HUES64 (cell line): Measurements from ENCODE around the gene CXCL11.

Source experiments
- H3K27ac ChIP-seq: 2 replicates; pipeline ENCODE4 v1.7.0; 2013; ENCODE audit warnings: low read depth, low read length, inconsistent platforms
- H3K27me3 ChIP-seq: 2 replicates; pipeline ENCODE4 v1.6.1; 2013; ENCODE audit warnings: mild to moderate bottlenecking, low read length; ENCODE audit not compliant: insufficient read depth
- H3K36me3 ChIP-seq: 2 replicates; pipeline ENCODE4 v1.6.1; 2013; ENCODE audit warnings: mild to moderate bottlenecking, low read length; ENCODE audit not compliant: insufficient read depth
- H3K4me1 ChIP-seq: 2 replicates; pipeline ENCODE4 v1.6.1; 2013; ENCODE audit warnings: mild to moderate bottlenecking, low read length, moderate library complexity; ENCODE audit not compliant: insufficient read depth
- H3K4me3 ChIP-seq: 2 replicates; pipeline ENCODE4 v1.5.1; 2013; ENCODE audit warnings: mild to moderate bottlenecking, low read length, moderate library complexity
- H3K9ac ChIP-seq: 2 replicates; pipeline ENCODE4 v1.6.1; 2013; ENCODE audit warnings: mild to moderate bottlenecking, low read depth, low read length
- H3K9me3 ChIP-seq: 2 replicates; pipeline ENCODE4 v1.6.1; 2013; ENCODE audit warnings: low read depth, low read length; ENCODE audit not compliant: insufficient read depth
- WGBS: fragments of 150-250, 120-280 bp; methylation state at CpG from one replicate; pipeline ENCODE4 v1.1.7; 2013; ENCODE audit warnings: missing lambda C conversion rate; 5-methylcytosine and 5-hydroxymethylcytosine counted together

The CXCL11 gene

DNA sequence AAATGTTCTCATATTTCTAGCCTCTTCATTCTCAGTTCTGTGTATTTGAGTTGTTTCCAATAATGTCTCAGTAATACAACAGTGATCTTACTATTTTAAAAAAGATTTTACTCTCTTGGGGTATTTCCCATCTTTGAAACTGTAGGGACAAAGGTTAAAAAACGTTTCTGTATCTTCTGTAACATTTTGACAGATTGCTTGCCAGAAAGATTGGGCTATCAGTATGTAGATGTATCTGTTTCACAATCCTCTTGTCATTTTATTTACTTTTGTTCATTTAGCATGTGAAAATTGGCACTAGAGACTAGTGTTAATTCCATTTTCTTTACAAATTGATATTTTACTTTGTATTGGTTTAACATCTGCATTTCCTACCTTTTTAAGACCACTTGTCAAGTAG, 22.3 kb downstream of the CXCL11 start:
- Histone ChIP-seq H3K9me3 (no peaks in the 10 kb centered on the region), H3K27ac (no peak overlapping the region), H3K4me1 (peaks cover 13% of the 10 kb centered on the region), H3K27me3 (no peaks in the 10 kb centered on the region; the same call in 1 of the 2 replicates), H3K36me3 (no peaks in the 10 kb centered on the region), H3K4me3 (no peak overlapping the region), H3K9ac (no peak overlapping the region)
- WGBS, result 78% methylated on average over 1 of the region's 1 CpG

GRCh38 chr4:76012388-76012801, 23.5 kb downstream of the CXCL11 start:
- Histone ChIP-seq H3K4me1 (peaks cover 13% of the 10 kb centered on the region), H3K9ac (no peak overlapping the region; the same call in 1 of the 2 replicates), H3K4me3 (no peak overlapping the region), H3K27ac (0 out of 2 replicates have a peak overlapping the region, but pooled peaks have one; percentile 5), H3K27me3 (no peaks in the 10 kb centered on the region; the same call in 1 of the 2 replicates), H3K36me3 (no peaks in the 10 kb centered on the region), H3K9me3 (no peaks in the 10 kb centered on the region)
- WGBS, result 60% methylated on average over 1 of the region's 1 CpG

DNA sequence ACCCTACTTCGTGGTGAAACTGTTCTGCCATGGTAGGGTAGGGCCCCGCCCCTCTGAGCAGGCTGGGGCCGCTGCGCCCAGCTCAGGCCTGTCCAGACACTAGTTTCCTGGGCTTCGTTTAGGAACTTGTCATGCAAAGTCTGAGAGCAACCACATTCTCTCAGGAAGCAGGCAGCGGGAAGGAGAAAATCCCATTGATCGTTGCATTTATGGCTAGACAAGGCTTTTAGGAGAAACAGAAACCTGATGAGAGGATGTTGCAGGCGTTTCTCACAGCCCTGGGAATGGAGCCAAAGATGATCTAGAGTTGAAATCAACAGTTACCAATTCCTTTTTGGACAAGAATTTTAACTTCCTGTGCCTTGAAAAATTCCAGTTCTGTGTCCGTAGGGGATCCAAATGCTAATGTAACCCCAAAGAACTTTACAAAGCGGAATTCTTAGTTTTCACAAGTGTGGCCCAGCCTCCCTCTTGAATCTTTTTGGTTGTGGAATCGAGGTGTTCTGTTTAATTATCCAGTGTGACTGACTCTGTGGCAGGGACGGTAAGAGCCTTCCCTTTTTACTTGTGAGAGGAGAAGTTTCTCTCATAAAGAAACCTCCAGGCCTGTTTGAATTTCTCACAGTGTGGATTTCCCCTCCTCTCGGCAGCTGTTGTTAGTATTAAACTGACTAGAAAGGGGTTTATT, 24.0 kb downstream of the CXCL11 start:
- H3K27me3 ChIP-seq, result no peaks in the 10 kb centered on the region; the same call in 1 of the 2 replicates
- H3K9ac ChIP-seq, result no peak overlapping the region; the same call in 1 of the 2 replicates
- H3K4me1 ChIP-seq, result peaks cover 13% of the 10 kb centered on the region
- H3K27ac ChIP-seq, result 0 out of 2 replicates have a peak overlapping the region, but pooled peaks have one; percentile 5
- no peaks in the 10 kb centered on the region for H3K36me3 ChIP-seq
- 64% methylated on average over 11 of the region's 13 CpGs for WGBS
- no peak overlapping the region for H3K4me3 ChIP-seq
- no peaks in the 10 kb centered on the region for H3K9me3 ChIP-seq

- Histone ChIP-seq H3K27ac (no peak overlapping the region), H3K36me3 (no peaks in the 10 kb centered on the region), H3K9ac (no peak overlapping the region), H3K27me3 (no peaks in the 10 kb centered on the region; the same call in 1 of the 2 replicates), H3K4me3 (no peak overlapping the region), H3K9me3 (no peaks in the 10 kb centered on the region), H3K4me1 (peaks cover 12% of the 10 kb centered on the region)
- WGBS, result 94% methylated on average over 31 of the region's 31 CpGs
Observed at GRCh38 chr4:76011018-76011670, 24.7 kb downstream of the CXCL11 start.

GRCh38 chr4:76010576-76010975, 25.3 kb downstream of the CXCL11 start:
- Histone ChIP-seq H3K27ac (no peak overlapping the region), H3K4me1 (peaks cover 11% of the 10 kb centered on the region), H3K9me3 (no peaks in the 10 kb centered on the region), H3K27me3 (no peaks in the 10 kb centered on the region; the same call in 1 of the 2 replicates), H3K4me3 (no peak overlapping the region), H3K9ac (no peak overlapping the region), H3K36me3 (no peaks in the 10 kb centered on the region)
- 95% methylated on average over 13 of the region's 13 CpGs for WGBS

DNA sequence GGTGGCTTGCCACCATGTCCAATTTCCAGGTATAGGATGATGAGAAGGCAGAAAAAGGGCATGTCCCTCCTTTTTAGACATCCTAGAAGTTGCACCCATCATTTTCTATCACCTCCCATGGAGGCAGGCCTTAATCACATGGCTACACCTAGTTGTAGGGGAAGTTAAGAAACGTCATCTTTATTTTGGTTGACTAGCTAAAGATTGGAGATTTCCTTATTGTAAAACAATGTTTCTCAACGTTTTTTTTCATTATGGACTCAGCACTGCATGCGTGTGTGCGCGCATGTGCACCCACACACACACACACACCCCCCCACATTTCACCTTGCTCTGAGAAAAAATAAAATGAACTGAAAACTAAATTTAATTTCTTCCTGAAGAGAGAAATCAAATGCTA, 26.6 kb downstream of the CXCL11 start:
- no peaks in the 10 kb centered on the region for H3K9me3 ChIP-seq
- H3K9ac ChIP-seq, result no peak overlapping the region
- H3K27me3 ChIP-seq, result no peaks in the 10 kb centered on the region; the same call in 1 of the 2 replicates
- H3K4me3 ChIP-seq, result no peak overlapping the region
- H3K36me3 ChIP-seq, result no peaks in the 10 kb centered on the region
- WGBS, result 91% methylated on average over 5 of the region's 5 CpGs
- H3K27ac ChIP-seq, result no peak overlapping the region
- H3K4me1 ChIP-seq, result peaks cover 11% of the 10 kb centered on the region

- peaks cover 7% of the 10 kb centered on the region for H3K4me1 ChIP-seq
- WGBS, result 91% methylated on average over 1 of the region's 1 CpG
- H3K9me3 ChIP-seq, result no peaks in the 10 kb centered on the region
- no peak within 1 kb of the TSS for H3K9ac ChIP-seq
- H3K4me3 ChIP-seq, result no peak within 1 kb of the TSS
- H3K27me3 ChIP-seq, result no peaks in the 10 kb centered on the region; the same call in 1 of the 2 replicates
- H3K36me3 ChIP-seq, result no peaks in the 10 kb centered on the region
- H3K27ac ChIP-seq, result no peak within 1 kb of the TSS
Observed at GRCh38 chr4:76007089-76007862, 28.6 kb downstream of the CXCL11 start, which contains the start of gene CXCL9. CXCL9 (minus strand) TSS chr4:76007509; CDS start chr4:76007449, 60 bp downstream.

DNA sequence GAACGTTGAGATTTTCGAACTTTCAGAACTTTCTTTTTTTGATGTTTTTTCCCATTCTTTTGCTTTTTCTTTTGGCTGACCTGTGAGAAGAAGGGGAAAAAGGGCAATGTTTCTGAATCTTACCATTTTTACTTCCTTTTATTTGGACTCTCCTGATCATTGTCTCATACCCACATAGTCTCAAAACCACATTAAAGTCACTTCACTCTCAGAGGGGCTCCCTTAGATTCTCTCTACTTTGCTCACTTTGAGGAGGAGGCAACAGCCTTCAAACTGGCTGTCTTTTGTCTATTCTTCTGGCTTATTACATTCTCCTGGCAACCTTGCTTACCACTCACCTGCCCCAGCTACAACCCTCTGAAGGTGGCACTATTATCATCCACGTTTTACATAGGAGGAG, 32.2 kb downstream of the CXCL11 start:
- no peaks in the 10 kb centered on the region for H3K27me3 ChIP-seq
- H3K36me3 ChIP-seq, result no peaks in the 10 kb centered on the region
- H3K4me1 ChIP-seq, result no peaks in the 10 kb centered on the region
- 92% methylated on average over 3 of the region's 3 CpGs for WGBS
- no peaks in the 10 kb centered on the region for H3K9me3 ChIP-seq
- no peak overlapping the region for H3K9ac ChIP-seq
- no peak overlapping the region for H3K4me3 ChIP-seq
- H3K27ac ChIP-seq, result no peak overlapping the region

- no peaks in the 10 kb centered on the region for H3K36me3 ChIP-seq
- H3K9ac ChIP-seq, result no peak overlapping the region
- no peaks in the 10 kb centered on the region for H3K4me1 ChIP-seq
- H3K27me3 ChIP-seq, result no peaks in the 10 kb centered on the region
- H3K9me3 ChIP-seq, result no peaks in the 10 kb centered on the region
- no peak overlapping the region for H3K27ac ChIP-seq
- H3K4me3 ChIP-seq, result no peak overlapping the region
- 96% methylated on average over 1 of the region's 2 CpGs for WGBS
Observed at GRCh38 chr4:76003035-76003434, 32.8 kb downstream of the CXCL11 start.

GRCh38 chr4:76002176-76002575, 33.7 kb downstream of the CXCL11 start:
- 89% methylated on average over 4 of the region's 4 CpGs for WGBS
- Histone ChIP-seq H3K4me3 (no peak overlapping the region), H3K4me1 (no peaks in the 10 kb centered on the region), H3K27me3 (no peaks in the 10 kb centered on the region), H3K9me3 (no peaks in the 10 kb centered on the region), H3K9ac (no peak overlapping the region), H3K36me3 (no peaks in the 10 kb centered on the region), H3K27ac (no peak overlapping the region)

DNA sequence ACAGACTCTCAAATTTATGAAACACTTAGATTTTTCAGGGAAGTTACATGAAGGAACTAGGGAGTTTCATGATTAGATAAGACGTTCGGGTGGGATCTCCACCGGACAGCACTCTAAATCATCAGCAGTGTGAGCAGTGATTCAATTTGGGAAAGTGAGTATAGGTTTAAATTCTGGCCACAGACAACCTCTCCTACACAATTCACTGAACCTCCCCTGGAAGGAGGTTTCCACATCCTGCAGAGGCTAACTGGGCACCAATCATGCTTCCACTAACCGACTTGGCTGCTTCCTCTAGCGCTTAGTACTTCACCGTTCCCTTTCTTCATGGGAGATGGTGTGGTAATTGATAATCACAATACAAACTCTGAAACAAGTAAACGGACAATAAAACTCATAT, 34.2 kb downstream of the CXCL11 start:
- Histone ChIP-seq H3K9me3 (no peaks in the 10 kb centered on the region), H3K9ac (no peak overlapping the region), H3K36me3 (no peaks in the 10 kb centered on the region), H3K27me3 (no peaks in the 10 kb centered on the region), H3K27ac (no peak overlapping the region), H3K4me1 (no peaks in the 10 kb centered on the region), H3K4me3 (no peak overlapping the region)
- 100% methylated on average over 7 of the region's 7 CpGs for WGBS
